ENCODE data around the gene CMIP. TPM values are rescaled to one million over a fixed set of nuclear protein-coding genes. Genes with fewer than 3 reads are reported as not detected.
"Not testable (repeated sequence)": the region's sequence is repeated elsewhere in the genome, so short reads cannot be mapped to it uniquely, and the experiment has no call there.

CMIP gene
- total RNA-seq, 2 experiments from 2014 or later: 26.3 to 29.1 TPM

DNA sequence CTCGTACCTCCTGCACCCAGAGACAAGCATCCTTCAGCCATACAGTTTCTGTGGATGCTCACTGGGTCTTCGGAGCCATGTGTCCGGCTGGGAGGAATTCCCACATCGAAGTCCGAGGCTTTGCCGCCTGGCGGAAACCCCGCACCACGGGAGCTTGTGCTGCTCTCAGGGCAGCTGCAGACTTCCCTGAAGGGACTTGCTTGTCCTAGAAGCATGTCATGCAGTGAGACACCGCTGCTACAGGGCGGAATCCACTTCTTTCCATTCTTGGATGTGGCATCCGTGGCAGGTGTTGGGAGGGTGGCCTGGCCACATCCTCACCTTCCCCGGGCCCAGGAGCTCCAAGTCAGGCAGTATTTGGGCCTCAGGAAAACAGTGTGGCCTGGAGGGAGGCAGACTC is 122.5 kb downstream of the CMIP start:
- ChIA-PET CTCF (interaction anchor here (0.9 kb wide), 1 partner anchor 10 kb away, joined by 3 read pairs; no protein-coding TSS in a partner anchor), POLR2A (interaction anchor here (0.6 kb wide), 1 partner anchor 33 kb away, joined by 8 read pairs; no protein-coding TSS in a partner anchor)

DNA sequence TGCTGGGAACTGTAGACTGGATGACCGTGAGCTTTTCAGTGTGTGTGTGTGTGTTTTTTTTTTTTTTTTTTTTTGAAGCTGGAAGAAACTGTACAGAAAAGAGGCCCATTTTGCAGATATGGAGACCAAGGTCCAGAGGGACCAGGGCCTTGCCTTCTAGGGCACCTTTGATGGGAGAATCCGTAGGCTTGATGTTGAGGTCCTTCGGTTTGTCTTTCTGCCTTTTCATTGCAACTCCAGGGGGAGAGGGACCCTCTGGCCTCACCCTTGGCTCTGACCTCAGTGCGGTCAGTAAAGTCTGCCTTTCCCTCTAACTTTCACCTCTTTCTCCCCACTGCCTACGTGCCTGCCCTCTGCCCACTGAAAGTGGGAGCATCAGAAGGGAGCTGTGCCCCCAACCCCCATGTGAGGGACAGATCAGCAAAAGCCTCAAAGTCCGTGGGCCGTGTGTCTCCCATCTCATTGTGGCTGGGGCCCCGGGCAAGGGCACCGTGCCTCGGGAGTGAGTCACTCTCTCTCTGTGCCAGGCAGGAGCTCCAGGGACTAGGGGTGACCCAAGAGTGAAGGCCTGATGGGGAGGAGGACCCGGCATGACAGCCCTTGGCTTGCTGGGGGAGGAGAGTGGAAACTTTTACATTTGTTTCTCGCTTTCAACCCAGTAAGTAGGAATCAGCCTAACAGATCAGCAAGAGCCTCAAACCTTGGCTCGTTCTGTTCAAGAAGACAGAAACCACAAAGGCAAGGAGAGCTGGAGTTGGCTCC is 123.6 kb downstream of the CMIP start:
- CTCF ChIA-PET: interaction anchor here (0.9 to 1.2 kb wide), 2 partner anchors 12 to 30 kb away, joined by 3 to 4 read pairs; no protein-coding TSS in a partner anchor
- POLR2A ChIA-PET: no interaction called here

DNA sequence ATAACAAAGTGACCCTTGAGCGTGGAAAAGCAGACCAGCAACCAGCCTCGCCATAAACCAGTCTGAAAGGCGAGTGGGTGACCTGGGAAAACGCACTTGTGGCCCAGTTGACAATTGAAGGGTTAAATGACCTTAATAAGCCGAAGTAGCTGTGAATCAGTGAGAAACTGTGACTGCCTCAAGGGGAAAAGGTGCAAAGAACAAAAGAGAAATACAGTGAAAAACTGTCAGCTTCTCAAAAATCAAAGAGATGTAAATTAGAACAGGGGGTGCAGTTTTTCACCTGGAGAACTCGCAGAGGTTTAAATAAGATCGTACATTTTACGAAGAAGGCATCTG is 124.1 kb downstream of the CMIP start:
- CTCF ChIA-PET: interaction anchor here (1.2 kb wide), 1 partner anchor 29 kb away, joined by 4 read pairs; no protein-coding TSS in a partner anchor
- POLR2A ChIA-PET: no interaction called here

DNA sequence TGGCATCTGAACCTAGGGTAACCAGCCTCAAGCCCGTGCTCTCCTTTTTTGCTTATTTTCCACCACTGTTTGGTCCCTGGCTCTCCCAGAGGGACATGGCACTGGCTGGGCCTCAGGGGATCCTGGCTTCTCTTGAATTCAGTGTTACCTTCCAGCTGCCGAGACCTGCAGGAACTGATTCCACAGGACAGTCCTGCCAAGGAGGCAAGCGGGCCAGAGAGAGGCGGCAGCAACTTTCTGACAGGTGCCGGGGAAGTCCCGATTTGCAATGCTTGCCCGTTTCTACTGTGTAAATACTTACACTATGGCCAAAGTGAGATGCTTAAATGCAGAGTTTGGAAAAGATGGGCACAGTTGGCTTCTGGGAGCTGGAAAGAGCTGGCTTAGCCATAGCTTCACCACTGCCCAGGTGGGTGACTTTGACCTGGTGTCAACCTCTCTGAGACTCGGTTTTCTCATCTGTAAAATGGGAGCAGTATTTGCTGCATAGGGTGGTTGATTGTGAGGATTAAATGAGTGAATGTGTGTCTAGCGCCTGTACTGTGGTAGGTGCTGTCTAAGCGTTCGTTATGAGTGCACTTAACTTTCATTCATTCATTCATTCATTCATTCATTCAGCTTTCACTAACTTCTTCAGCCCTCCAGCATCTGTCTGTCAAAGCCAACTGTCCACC is 124.9 kb downstream of the CMIP start:
- POLR2A ChIA-PET: no interaction called here
- CTCF ChIA-PET: interaction anchor here (1.2 kb wide), 1 partner anchor 29 kb away, joined by 4 read pairs; no protein-coding TSS in a partner anchor

DNA sequence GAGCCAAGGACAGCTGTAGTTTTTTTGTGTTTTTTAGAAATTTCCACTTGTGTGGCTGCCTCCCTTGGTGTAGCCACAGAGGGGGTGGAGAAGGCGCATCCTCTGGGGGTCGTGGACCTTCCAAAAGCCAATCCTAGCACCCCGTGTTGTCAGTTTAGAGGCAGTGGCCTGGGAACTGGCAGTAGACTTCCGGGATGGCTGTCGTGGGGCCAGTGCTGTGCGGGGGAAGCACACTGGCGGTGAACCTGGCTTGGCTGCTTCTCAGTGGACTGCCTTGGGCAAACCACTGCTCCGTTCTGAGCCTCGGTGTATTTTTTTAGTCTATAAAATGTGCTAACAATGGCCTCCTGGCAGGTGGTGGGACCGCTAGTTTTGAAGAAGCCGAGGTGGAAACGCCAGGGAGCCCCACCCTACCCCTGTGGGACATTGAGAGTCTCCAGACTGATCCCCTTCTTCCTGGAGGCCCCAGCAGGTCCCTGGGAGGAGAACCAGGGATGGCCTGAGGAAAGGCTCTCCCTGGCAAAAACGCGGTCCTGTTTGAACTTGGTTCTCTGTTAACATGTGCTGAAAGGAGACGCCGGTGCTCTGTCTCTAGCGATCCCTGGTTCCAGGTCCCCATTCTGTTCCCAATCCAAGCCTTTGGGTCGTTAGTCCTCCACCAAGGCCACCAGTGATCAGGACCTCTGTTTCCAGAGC is 125.7 kb downstream of the CMIP start:
- POLR2A ChIA-PET: no interaction called here
- CTCF ChIA-PET: no interaction called here

DNA sequence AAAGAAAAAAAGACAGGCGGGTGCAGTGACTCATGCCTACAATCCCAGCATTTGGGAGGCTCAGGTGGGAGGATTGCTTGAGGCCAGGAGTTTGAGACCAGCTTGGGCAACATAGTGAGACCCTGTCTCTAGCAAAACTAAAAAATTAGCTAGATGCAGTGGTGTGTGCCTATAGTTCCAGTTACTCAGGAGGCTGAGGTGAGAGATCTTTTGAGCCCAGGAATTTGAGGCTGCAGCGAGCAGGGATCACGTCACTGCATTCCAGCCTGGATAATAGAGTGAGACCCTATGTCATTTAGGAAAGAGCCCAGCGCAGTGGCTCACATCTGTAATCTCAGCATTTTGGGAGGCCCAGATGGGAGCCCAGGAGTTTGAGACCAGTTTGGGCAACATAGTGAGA is 126.6 kb downstream of the CMIP start:
- ChIA-PET CTCF (no interaction called here), POLR2A (no interaction called here)

DNA sequence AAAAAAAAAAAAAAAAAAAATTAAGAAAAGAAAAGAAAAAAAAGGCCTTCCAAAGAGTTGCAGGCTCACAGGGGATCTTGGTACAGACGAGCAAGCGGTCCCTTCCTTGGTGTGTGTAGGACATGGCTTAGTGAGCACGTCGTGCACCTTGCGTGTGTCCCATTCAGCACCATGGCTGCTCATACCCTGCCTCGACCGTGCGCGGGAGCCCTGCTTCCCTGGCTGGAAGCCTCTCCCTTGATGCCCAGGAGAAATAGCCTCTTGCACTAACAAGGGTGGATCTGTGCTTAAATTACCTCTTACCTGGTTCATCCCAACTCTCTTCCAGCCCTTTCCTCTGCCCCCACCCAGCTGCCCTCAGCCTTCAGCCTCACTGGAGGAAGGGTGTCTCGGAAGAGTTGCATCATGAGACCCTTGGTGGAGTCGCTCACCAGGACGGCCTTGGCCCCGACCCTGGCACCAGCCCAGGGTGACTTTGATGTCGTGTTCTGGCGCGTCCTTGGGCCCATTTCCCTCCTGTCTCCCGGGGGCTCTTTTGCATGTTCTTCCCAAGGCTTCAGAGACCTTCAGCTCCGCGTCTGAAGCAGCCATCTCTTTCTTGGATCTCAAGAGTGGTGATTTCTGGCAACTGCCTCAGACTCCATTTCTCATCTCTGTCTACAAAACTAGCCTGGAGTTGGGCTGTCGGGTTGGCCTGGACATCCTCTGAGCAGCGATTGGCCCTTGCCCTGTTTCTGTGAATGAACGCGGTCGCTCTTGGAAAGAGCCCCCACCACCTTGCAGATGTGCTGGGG is 127.2 kb downstream of the CMIP start:
- CTCF ChIA-PET: no interaction called here
- POLR2A ChIA-PET: no interaction called here

DNA sequence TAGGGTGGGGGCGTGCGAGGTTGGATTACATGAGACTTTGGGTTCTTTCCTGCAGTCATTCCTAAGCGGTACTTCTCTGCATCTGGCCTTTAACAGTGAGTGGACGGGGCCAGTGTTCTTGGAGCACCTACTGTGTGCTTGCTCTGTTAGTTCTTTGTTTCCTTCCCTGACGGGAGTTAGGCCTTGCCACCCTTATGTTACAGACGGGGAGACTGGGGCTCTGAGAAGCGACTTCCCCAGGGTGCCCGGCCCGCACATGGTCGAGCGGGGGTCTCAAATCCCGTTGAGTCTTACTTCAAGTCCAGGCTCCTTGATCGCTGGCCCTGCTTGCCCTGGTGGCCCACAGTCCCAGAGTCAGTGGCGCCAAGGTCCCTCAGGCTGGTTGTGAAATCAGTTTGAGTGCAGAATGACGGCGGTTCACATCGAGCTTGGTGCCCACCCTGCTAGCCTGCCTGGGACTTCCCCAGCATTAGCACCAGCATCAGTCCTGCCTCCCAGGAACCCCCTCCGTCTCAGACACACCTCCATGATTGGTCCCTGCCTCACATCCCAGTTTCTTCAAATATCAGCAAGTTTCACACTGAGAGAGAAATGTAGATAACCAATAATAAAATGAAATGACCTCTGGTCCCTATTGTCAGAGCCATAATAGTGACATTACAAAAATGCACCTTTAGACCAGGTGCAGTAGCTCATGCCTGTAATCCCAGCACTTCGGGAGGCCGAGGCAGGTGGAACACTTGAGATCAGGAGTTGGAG is 128.0 kb downstream of the CMIP start:
- POLR2A ChIA-PET: no interaction called here

DNA sequence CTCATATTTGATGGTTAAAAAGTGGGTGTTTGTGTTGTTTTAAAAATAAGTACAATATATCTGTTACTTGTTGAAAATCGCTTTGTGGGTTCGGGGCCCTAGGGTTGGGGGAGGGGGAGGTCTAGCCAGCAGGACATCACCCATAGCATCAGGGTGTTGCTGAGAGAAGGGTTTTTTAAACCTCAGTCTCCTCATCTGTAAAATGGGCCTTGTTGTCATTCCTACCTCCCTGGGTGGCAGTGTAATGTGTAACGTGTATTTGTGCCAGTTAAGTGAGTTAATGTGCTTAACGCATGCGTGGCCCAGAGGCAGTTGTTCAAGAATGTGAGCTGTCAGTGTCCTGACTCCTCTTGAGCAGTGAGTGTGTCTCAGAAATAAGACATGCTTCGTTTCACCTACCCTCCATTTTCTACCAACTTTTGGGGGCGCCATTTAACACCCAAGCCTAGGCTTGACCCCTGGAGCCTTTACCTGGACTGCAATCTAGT is 129.0 kb downstream of the CMIP start:
- CTCF ChIA-PET: interaction anchor here (0.6 kb wide), 1 partner anchor 33 kb away, joined by 3 read pairs; no protein-coding TSS in a partner anchor
- POLR2A ChIA-PET: no interaction called here

More for the DNA sequence above, 128.0 kb downstream of the CMIP start:
- CTCF ChIA-PET: no interaction called here

DNA sequence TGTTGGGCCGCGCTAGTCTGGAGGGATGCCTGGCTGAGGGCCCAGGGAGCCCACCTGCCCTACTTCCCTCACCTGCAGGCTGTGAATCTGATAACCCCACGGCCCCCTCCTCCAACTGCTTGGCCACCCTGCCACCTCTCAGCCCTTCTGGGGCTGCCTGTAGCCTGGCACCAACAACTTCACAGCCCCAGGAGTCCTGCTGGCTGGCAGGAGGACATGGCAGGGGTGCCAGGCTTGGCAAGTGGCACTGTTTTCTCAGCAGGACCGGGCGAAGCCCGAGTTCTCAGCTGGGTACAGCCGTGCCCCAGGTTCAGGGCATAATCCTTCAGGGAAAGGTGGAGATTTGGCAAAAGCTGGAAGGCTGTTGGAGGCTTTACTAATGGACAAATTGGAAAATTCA is 129.6 kb downstream of the CMIP start:
- POLR2A ChIA-PET: no interaction called here
- CTCF ChIA-PET: interaction anchor here (0.6 kb wide), 1 partner anchor 34 kb away, joined by 3 read pairs; no protein-coding TSS in a partner anchor

DNA sequence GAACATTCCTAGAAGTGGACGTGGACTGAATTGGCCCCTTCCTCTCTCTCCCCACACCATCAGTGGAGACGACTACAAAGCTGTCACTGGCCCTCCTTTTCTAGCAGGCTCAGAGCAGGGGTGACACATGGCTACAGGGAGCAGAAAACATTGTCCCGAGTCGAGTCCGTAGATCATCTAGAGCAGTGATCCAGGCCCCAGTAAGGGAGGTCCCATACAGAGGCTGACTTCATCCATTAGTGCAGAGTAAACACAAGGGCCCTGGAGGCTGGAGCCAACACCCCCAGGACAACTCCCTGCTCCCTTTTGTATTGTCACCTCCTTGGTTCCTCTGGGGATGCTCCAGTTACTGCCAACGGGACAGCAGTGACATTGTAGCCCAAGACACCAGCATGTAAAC is 130.7 kb downstream of the CMIP start:
- CTCF ChIA-PET: no interaction called here
- POLR2A ChIA-PET: no interaction called here

DNA sequence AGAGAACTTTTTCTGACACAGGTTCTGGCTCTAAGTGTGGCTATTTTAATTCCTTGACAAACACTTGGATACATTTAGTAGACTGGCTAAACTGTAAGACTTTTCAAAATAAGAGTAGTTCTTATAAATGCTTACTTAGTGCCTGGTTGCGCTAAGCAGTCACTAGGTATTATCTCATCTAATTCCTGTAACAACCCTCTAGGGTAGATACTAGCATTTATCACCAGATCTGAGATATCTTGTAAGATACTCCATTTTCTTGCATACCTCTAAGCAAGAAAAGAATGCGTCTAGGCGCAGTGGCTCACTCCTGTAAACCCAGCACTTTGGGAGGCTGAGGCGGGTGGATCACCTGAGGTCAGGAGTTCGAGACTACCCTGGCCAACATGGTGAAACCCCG is 131.2 kb downstream of the CMIP start:
- POLR2A ChIA-PET: no interaction called here
- CTCF ChIA-PET: no interaction called here

DNA sequence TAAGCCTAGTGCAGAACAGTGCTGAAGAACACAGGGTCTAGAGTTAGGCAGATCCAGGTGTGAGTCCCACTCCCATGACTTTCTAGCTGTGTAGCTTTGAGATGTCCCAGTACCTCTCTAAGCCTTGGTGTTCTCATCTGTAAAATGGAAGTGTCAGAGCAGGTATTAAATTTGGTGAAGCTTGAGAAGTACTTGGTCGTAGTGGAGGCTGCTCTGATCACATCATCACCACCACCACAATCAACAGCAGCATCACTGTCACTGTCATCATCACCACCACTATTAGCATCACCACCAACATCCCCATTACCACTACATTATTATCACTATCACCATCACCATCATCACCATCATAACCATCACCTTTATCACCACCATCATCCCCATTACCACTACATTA is 132.1 kb downstream of the CMIP start:
- CTCF ChIA-PET: no interaction called here
- POLR2A ChIA-PET: no interaction called here

DNA sequence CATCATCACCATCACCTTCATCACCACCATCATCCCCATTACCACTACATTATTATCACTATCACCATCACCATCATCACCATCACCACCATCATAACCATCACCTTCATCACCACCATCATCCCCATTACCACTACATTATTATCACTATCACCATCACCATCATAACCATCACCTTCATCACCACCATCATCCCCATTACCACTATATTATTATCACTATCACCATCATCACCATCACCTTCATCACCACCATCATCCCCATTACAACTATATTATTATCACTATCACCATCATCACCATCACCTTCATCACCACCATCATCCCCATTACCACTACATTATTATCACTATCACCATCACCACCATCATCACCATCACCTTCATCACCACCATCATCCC is 132.7 kb downstream of the CMIP start:
- CTCF ChIA-PET, POLR2A ChIA-PET: not testable (repeated sequence)

DNA sequence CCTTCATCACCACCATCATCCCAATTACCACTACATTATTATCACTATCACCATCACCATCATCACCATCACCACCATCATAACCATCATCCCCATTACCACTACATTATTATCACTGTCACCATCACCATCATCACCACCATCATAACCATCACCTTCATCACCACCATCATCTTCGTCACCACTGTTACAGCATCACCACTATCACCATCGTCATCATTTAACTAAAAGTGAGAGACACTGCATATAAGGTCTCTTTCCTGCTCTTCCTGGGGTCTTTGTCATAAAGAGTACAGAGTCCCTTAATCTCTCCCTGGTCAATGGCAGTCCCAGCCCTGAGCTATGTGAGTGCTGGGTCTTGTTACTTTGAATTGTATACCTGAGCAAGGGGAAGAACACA is 133.5 kb downstream of the CMIP start:
- POLR2A ChIA-PET: no interaction called here
- CTCF ChIA-PET: no interaction called here

DNA sequence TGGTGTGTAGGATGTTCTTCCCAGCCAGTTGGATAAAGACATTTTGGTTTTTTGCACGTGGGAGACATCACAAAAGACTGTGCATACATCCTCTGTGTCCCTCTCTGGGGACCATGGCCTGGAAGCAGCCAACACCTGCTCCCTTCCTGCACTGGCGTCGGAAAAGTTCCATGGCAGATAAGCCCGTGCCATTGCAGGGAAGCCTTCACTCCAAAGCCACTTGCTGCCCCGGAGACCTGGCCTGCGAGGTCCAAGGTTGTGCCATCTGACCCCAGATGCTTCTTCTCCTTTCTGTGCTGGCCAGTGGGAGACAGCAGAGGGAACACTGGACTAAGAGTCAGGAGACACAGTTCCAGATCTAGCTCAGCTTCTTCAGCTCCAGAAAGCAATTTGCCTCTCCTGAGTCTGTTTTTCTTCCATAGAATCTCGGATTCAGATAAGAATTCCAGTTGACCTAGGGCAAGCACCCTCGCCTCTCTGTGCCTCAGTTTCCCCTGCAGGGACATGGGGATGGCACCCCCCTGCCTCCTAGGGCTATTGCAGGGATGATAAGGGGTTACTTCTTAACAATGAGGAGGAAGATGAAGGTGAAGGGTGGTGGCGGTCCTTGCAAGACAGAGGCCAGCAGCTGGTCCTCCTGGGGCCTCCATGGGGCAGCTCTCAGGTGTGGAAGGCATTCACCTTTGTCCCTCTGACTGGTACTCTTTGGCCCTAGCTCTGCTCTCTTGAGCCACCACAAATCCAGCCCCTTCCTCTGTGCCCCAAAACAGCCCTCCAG is 134.2 kb downstream of the CMIP start:
- CTCF ChIA-PET: no interaction called here
- POLR2A ChIA-PET: no interaction called here

DNA sequence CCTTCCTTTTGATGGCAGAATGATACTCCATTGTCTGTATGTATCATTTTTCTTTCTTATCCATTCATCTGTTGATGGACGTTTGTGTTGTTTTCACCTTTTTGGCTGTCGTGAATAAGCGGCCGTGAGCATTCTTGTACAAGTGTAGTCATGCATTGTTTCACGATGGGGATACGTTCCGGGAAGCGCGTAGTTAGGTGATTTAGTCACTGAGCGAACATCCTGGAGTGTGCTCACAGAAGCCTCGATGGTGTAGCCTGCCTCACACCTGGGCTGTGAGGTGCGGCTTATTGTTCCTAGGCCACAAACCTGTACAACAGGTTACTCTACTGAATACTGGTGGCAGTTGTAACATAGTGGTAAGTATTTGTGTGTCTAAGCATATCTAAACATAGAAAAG is 136.5 kb downstream of the CMIP start:
- POLR2A ChIA-PET: no interaction called here
- CTCF ChIA-PET: no interaction called here

DNA sequence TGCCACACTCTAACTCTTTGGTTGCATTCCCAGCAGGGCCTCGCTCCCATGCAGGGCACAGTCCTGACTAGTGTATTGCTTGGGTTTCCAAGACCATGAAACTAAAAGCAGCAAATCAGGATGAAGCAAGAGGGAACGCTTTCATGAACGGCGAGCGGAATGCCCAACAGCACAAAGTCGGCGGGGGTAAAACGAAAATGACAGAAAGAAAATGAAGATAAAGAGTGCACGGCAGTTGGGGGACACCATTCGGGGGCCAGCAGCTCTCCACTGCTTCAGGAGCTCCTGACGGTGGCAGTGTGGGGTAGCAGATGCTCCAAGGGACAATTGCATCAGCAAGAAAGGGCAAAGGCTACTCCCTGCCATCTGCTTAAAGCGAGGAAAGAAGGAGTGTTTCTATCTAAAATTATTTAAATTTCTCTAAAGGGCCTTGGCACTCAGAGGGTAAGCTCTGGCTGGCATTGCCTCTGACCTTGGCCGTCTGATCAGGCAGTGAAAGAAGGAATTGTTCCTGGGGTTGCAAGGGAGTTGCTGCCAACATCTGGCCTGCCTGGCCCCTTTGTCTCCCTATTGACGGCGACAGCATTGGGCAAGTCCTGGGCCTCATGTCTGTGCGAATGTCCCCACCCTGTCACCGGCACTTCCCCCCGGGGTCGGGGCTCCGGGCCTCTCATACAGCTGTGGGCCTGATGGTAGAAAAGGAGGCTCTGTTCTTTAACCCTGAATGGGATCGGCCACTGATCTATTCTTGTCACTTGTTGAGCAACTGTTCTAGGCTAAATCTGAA is 138.2 kb downstream of the CMIP start:
- ChIA-PET CTCF (no interaction called here), POLR2A (no interaction called here)
